Fibroblast of peridontal ligament (primary cell): ENCODE results near the gene SLC28A1.
A peak's percentile ranks its signal among the peaks of the same experiment; 100 is the strongest.
"Not testable (repeated sequence)": the region's sequence is repeated elsewhere in the genome, so short reads cannot be mapped to it uniquely, and the experiment has no call there.

ENCODE experiments used
- DNase-seq: peaks from one replicate; pipeline ENCODE4 v3.0.0-alpha.2; 2010; ENCODE audit errors: extremely low read depth

Gene SLC28A1

DNA sequence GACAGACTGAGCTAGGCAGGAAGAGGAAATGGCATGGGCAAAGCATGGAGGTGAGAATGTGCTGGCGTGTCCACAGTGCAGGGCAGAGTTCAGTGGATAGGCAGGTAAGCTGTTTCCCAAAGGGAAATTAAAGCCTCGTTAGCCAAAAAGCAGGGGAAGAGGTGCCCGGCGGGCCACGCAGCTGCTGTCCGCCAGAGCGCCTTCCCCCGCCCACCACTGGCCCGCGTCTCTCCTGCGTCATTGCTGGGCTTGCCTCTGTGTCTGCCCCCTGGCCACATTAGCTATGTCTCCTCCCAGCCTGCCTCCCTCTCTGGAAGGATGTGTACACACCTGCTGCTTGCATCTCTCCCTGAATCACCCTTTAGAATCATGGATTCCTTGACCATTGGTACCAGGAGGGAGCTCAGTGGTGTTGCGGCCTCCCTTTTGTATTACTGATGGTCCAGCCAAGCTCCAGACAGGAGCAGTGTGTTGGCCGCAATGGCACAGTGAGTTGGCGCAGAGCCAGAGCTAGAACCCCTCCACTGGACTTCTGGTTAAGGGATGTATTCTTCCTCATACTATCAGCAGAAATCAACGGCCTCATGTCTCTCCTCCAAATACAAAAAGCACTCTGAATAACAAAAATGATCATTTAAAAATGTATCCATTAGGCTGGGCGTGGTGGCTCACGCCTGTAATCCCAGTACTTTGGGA is 26.6 kb downstream of the SLC28A1 start:
- no peak for DNase-seq

DNA sequence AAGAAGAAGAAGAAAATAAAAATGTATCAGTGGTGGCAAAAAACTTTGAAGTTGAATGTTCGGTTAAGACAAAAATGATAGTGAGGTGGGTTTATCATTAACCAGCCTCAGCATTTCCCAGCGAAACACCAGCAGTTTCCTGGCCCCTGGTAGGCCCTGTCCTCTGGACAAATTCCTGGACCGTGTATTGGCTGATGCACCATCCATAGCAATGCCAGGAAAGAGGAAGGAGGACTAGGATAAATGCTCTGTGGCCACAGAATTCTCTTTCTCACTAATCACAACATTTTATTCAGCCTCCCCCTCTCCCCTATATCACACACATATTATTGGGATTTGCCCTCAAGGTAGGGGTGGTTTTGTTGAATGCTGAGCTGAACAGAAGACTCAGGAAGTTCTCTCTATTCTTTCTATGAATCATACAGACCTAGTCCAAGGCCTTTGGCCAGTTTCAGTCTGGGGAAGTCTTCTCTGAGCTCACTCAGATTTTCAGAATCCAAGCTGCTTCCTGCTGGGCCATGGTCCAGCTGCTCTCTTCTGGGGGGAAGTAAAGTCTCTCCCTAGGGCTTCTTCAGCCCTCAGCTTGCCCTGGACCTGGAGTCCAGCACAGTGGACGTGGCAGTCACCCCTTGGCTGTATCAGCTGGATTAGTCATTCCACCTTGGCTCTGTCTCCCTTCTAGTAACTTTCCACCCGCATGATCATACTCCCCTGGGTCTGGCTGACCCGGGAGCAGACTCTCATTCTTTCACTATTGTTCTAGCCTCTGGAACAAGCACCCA is 27.6 kb downstream of the SLC28A1 start:
- DNase-seq, result peak; percentile 99

DNA sequence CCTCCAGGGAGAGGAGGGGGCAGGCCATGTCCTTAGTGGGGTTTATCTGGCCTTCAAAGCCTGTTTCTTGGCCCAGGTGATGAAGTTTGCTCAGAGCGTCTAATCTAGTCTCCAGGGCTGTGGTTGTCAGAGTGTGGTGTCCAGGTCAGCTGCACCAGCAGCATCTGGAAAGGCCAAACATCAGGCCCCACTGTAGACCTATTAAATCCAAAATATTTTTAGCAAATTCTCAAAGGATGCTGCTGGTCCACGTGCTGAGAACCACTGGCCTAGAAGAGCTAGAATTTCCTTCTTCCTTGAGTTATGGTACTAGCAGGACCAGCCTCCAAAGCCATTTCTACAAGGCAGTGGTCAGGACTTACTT is 28.9 kb downstream of the SLC28A1 start:
- no peak for DNase-seq

DNA sequence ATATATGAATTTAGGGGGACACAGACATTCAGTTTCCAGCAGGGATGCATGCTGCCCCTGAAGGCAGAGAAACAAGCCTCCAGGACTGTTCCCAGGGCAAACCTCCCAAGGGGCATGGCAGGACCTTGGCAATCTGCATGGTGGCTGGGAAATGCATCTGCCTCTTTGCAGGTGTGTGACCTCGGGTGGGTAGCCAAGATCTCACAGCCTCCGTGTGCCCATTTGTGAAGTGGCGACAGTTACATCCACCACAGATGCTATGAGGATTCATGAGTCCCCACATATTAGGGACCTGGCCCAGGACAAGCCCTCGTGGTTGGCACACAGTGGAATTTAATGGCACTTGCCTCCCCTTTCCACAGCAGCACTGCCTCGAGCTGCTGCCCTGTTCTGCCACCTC is 29.9 kb downstream of the SLC28A1 start:
- no peak for DNase-seq

DNA sequence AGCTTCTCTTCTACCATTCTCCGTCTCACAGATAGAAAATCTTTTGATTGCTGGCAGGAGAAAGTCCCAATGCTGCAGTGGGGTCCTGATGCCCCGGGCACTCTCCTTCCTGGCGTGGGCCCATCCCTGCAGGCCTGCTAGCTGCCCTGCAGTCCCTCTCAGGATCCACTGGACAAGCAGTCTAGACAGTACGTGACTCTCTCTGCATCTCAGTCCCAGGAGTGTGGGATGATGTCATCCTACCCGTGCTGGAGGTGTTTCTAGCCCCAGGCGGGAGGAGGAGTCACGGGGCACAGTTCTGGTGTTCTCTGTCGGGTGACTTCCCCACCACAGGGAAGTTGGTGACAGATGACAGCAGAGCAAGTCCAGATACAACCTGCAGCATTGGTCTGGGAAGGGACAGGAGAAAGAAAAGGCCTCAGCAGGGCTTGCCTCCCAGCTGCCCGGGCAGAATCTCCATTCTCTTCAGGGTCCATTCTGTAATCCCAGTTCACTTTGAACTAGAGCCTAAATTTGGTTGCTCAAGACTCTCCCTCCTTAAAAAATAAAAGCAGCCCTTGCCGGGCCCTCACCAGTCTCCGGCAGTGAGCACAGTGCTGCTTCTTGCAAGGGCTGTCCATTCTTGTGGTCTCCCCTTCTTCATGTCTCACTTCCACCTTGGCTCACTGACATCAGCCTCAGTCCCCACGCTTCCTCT is 30.6 kb downstream of the SLC28A1 start:
- DNase-seq, result peak; percentile 44

DNA sequence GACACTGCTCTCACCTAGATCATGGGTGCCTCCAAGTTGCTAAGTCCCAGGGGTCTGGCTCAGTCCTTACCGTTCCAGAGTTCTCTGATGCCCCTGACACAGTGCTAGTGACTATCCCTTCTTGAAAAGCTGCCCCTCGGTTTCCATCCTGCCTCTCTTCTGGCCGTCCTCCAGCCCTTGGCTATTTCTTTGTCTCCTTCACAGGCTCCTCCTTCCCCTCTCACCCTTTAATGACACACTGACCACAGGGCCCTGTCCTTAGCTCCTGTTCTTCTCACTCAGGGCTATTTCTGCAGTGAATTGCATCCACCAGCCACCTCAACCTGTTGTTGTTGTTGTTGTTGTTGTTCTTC is 31.1 kb downstream of the SLC28A1 start:
- no peak for DNase-seq

DNA sequence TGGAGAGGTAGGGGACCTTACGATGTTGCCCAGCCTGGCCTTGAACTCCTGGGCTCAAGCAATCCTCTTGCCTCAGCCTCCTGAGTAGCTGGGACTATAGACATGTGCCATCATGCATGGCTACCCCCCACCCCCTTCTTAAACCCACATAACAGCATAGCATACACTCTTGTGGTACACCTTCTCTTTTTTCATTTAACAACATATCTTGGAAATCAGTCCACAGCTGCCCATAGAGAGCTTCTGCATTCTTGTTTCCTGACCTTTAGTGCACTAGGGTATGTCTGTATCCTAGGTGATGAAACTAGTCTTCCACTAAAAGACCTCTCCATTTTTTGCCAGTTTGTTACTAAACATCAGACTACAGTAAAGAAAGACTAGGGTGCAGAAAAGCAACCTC is 33.0 kb downstream of the SLC28A1 start:
- DNase-seq, result no peak

DNA sequence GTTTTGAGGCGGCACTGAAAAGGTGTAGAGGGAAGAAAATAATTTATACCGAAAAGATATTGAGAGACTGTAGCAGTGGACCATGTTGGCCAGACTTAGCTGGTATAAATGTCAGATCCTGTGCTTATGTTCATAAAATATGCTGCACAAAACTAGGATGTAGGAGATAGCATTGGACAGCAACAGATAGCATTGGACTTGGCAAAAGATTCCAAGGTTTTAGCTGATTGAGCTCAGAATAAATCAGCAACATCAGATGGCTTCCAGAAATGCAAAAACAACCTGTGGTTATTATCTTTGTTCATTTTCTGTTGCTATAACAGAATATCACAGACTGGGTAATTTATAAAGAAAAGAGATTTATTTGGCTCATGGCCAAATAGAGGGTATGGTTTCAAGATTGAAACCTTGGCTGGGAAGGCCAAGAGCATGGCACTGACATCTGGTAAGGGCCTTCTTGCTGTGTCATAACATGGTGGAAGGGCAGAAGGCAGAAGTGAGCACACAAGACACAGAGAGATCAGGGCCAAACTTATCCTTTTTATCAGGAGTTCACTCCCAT is 34.7 kb downstream of the SLC28A1 start:
- DNase-seq, result no peak

DNA sequence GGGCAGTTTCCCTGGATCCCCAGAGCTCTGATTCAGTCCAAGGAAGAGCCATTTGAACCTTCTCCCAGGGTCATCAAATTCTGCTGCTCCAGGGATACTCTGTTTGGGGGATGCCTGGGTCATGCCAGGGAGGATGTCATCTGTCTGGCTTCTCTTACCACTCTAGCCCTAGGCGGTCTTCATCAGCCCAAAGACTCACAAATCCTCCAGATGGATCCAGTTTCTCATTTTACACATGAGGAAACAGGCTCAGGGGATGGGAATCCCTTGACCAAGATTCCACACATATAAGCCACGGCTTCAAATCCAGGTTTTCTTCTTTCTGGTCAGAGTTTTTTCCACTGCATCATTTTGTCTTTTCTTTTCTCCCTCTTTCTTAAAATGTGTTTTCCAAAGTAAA is 36.7 kb downstream of the SLC28A1 start:
- DNase-seq, result no peak

DNA sequence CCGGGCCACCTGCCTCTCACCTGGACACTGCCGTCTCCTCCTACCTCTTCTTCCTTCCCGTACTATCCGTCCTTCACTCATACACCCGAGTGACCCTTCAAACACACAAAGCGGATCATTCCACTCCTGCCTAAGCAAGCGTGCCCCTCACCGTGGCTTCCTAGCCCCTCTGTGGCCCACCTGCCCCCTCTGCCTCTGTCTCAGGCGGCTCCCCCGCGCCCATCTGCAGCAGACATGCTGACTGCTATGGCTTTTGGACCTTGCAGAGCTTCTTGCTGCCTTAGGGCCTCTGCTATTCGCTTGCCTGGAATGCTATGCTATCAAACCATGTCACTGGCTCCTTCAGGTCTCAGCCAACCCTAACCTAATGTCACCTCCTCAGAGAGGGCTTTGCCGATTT is 38.1 kb downstream of the SLC28A1 start:
- DNase-seq, result no peak

DNA sequence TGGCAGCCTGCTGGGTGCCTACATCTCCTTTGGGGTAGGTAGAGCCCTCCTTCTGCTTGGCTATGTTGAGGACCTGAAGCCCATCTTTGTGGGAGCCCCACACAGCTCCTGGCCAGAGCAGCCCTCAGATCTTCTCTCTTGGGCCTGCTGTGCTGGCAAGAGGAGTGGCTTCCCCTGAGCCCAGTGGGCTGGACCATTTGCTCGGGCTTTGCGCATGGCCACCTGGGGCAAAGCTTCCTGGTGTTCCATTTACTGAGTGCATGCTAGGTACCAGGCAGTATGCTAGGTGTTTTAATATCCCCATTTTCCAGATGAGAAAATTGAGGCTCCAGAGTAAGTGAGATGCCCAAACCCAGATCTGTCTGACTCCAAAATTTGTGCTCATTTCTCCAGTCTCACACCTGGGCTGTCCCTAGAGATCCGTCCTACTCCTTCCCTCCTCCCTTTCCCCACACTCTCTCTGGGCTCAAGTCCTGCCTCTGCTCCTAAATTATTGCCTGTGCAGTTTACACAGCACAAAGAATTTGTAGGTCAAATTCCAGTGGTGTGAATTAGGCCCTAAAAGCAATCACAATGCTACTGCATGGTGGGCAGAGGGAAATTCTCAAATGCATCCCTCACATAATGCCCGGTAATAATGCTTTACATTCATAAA is 39.7 kb downstream of the SLC28A1 start:
- no peak for DNase-seq

DNA sequence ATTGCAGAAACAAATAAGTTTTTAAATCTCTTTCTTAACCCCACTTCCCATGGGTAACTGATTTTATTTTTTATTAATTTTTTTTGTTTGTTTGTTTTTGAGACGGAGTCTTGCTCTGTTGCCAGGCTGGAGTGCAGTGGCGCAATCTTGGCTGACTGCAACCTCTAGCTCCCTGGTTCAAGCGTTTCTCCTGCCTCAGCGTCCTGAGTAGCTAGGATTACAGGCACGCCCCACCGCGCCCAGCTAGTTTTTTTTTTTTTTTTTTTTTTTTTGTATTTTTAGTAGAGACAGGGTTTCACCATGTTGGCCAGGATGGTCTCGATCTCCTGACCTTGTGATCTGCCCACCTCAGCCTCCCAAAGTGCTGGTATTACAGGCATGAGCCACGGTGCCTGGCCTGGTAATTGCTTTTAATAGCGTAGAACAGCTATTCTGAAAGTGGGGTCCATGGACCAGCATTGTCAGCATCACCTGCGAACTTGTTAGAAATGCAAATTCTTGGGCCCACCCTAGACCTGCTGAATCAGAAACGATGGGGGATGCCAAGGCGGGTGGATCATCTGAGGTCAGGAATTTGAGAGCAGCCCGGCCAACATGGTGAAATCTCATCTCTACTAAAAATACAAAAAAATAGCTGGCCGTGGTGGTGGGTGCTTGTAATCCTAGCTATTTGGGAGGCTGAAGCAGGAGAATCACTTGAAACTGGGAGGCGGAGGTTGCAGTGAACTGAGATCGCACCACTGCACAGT is 40.5 kb downstream of the SLC28A1 start:
- not testable (repeated sequence) for DNase-seq

DNA sequence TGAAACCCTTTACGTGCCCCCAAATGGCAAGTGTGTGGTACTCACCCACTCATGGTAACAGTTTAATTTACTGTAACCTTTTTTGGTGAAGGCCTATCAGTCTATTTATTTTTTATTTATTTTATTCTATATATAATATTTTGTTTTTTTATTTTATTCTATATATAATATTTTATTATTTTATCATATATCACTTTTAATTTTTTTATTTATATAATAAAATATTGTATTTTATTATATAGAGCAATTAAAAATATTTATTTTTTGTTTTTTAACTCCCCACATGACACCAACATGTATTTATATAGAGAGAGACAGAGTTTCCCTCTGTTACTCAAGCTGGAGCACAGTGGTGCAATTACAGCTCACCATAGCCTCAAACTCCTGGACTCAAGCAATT is 41.4 kb downstream of the SLC28A1 start:
- DNase-seq, result no peak

DNA sequence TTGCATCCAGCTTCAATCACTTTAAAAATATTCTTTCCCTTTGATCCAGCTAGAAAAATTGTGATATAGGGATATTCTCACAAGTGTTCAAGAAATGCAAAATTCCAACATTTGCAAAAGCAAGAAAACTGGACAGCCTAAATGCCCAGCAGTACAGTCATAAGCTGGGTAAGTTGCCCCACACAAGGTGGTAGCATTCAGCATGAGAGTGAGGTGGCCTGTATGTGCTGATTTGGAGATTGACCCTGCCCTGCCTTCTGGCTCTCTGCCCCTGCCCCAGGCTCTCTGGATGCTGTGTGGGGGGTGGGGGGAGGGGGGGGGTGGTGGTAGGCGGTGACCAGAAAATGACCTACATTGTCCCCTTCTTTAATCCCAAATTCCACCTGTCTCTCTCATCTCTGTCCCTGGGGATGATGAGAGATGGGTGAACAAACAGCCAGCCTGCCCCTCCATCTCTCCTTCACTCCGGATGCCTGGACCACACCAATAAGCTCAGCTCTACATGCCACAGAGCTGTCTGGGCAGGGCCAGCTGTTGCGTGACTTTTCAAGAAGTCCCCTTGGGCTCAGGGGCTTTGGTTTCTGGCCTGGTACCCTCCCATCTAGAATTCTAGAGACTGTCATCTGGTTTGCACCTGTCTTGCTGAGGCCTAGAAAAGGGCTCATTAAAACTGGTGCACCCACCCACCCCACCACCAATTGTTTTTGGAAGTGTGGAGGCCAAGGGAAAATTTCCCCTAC is 42.2 kb downstream of the SLC28A1 start:
- no peak for DNase-seq

DNA sequence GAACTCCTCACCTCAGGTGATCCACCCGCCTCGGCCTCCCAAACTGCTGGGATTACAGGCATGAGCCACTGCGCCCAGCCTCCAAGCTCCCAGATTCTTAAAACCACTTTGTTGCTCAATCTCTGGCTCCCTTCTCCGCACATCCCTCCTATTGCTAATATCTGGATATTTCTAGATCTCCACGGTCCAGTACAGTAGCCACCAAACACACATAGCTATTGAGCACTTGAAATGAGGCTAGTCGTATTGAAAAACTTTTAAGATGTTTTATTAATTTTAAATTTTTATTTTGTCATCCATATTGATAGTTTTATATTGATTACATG is 44.3 kb downstream of the SLC28A1 start:
- no peak for DNase-seq

DNA sequence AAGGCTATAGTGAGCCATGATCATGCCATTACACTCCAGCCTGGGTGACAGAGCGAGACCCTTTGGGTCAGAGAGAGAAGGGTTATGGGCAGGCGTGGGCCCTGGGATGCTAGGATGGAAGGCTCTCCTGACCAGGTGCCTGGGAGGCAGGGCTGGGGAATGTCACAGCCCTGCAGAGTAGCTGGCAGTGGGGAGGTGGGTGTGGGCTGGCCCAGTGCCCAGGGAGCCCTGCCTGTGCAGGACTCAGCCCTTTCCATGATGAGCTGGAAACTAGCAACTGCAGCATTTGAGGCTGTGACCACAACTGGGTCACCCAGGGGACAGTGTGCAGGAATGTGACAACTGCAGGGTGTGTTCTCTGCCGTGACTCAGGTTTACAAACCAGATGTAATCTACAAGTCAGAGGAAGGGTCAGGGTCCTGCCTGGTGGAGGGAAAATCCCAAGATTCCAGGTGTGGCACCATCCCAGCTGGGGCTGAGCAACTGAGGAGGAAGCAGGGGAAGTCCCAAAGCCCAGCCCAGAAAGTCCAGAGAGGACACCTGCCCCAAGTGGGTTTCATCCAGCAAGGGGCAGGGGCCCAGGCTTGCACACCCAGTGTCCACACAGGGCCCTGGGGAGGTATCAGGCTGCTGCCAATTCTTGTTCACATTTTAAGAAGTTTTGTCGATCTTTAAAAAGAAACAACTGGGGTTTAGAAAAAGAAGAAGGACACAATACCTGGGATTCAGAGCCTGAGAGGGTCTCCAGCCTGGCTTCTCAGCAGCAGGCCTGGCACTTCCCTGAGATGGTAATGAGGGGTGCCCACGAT is 45.5 kb downstream of the SLC28A1 start:
- no peak for DNase-seq

DNA sequence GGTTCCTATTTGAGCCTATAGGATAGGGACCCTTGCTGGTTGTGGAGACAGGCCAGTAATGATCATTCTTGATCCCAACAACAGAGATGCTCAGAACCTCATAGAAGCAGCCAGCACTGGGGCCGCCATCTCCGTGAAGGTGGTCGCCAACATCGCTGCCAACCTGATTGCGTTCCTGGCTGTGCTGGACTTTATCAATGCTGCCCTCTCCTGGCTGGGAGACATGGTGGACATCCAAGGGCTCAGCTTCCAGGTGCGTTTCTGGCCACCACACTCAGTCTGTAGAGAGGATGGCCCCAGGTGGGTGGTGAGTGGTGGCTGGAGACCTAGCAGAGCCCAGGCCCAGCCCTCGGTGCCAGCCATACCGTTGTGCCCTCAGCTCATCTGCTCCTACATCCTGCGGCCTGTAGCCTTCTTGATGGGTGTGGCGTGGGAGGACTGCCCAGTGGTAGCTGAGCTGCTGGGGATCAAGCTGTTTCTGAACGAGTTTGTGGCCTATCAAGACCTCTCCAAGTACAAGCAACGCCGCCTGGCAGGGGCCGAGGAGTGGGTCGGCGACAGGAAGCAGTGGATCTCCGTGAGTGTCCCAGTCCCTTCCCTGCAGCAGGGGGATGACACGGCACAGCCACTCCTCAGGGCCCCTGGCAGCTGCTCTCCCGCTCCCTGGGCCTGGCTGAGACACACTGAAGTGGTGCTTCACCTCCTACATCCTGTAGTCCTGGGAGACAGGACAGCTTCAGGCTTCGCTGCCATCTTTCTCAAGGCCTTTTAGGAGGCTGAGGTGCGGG is 50.7 kb downstream of the SLC28A1 start:
- DNase-seq, result no peak

DNA sequence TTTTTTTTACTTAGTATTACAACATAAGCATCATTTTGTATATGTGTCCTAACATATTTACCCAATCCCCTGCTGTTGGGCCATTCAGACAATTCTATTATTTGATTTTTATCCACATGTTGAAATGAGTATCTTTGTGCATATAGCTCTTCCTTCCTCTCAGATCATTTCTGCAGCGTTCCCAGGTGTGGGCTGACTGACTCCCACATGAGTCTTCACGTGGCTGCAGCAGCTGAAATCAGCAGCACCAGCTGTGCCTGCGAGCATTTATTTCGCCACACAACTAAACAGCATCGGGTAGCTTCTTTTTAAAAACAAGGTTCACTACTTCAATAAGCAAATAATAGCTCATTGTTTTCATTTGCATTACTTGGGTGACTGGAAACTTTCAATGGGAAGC is 52.7 kb downstream of the SLC28A1 start:
- DNase-seq, result no peak

DNA sequence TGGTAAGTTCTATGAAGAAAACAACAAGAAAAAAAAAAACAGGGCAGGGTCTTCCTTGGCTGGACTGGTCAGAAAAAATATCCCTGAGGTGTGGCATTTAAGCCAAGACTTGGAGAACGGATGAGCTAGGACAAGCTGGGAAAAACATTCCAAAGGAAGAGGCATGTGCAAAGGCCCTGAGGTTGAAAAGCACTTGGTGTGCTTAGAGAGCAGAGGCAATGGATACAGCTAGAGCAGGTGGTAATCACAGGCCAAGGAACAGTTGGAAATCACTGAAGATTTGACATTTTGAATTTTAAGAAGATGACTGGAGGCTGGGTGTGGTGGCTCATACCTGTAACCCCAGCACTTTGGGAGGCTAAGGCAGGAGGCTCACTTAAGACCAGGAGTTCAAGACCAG is 54.3 kb downstream of the SLC28A1 start:
- no peak for DNase-seq
